GM19043 (cell line): ENCODE results near the gene CGNL1.

ENCODE experiments used
- ATAC-seq: cut with Tn5 transposase; IDR thresholded peaks from one replicate; pipeline ENCODE4 v1.9.1; 2021; ENCODE audit warnings: low read depth; ENCODE audit not compliant: unreplicated experiment

Gene CGNL1

DNA sequence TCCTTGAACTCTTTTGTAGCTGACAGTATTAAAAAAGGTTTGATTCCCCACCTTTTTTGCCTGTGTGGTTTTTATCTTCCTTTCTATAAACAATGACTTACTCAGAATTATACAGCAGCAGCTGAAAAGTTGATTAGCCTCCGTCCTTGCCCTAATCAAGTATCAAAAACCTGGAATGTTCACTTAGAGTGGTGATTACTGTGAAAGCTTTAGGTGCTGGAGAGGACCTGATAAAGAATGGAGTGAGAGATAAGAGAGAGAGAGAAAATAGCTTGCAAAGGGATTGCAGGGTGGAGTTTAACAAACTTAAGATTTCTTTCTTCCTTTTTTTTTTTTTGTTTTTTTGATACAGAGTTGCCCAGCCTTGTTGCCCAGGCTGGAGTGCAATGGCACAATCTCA is 6.7 kb downstream of the CGNL1 start:
- no peak for ATAC-seq

- ATAC-seq = no peak
Observed at GRCh38 chr15:57384024-57384423, 7.7 kb downstream of the CGNL1 start.

DNA sequence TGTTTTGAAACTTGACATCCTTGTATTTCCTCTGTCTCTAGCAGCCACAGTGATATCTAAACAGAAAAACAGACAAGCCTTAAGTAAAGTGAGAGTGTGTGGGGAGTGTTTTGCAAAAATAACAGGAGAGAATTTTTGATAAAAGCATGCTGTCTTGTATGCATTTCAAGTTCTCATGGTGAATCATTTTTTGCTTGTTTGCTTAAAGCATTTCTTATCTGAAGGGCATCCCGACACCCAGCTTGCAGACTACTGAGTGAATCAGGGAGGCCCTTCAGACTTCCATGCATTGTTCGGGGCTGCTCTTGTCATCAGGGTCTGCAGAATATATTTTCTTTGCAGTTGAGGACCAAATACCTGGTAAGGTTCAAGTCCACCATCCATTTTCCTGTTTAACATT is 8.5 kb downstream of the CGNL1 start:
- ATAC-seq = no peak

DNA sequence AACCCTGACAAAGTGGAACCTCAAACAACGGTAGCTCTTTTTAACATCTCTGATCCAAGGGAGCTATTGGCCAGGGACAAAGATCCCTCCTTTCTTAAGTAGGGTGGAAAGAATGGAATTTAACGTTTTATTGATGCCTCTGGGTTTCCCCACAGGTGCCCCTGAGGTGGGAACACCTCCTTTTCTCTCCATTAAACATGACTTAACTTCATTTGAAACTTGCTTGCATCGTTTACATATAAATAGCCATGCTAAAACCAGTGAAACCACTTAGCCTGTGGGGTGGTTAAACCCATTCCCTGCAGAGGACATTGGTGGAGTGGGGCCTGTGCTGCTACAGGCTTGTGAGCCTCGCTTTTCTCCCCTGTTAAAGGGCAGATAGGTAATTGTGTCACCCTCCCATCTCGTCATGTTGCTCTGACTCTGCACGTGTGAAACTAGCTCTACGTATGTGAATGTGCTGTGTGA is 9.7 kb downstream of the CGNL1 start:
- no peak for ATAC-seq

GRCh38 chr15:57386976-57387375 is 10.7 kb downstream of the CGNL1 start:
- ATAC-seq = no peak

DNA sequence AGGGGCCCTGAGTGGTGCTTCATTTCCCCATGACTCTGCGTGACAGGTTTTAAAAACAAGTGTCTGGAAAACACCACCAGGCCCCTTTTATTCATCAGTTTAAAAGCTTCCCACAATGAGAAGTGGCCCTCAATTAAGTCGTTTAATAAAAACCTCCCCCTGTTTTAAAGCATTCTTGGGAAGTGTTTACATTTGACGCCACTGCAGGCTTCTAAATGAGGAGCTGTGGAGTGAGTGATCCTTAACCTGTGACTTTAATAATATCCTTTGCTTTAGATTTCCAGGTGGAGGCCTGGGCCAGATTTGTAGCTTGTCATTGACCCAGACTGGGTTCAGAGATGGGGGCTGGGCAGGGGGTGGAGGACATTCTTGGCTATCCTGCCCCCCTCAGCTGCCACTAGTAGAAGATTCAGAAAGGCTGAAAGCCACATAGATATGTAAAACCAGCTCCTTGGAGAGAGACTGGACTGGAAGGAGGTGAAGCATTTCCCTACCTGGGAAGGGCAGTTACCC is 11.3 kb downstream of the CGNL1 start:
- ATAC-seq = no peak

DNA sequence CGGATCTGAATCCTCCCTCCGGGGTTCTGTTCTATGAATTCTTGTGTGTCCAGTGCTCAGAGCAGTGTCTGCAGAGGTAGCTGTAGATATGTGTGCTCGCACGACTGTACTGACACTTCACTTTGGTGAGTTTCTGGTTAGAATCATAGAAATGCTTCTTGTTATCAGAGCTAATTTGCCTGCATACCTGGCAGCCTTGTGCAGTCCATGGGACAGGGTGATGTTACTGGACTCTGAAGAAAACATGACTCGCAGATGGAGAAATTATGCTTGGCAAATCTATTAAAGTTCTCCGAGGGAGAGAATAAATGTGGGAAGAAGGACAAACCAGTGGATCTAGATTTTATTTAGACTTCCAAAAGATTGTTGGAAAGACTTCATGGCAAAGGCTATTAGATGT is 12.2 kb downstream of the CGNL1 start:
- no peak for ATAC-seq

DNA sequence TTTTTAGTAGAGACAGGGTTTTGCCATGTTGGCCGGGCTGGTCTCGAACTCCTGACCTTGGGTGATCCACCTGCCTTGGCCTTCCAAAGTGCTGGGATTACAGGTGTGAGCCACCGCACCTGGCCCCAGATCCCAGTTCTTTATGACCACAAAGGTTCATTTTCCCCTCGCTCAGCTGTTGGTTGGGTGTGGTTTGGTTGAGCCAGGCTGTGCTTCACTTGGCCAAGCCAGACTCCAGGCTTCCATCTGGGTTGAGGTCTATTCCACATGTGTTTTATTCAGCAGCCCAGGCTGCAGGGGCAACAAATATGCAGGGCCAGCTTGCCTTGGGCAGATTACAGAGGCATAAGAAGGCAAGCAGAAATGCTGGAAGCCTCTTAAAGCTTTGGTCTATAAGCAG is 13.7 kb downstream of the CGNL1 start:
- ATAC-seq = no peak

DNA sequence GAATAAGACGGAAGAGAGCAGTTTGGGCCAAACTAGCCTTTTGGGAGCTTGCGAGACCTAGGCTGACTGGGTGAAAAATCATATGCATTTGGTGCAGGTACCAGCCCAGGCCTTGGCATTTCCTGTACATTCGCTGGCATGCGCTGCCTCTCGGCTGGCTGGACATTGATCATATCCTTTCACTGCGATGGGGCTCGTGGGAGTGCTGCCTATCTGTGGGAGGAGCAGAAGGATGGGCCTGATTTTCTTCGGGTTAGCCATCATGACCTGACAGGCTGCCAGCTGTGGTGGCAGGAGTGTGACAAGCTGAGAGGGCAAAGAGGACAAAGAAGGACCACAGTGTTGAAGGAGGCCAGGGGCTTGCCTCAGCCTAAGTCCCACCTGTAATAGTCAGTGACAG is 14.3 kb downstream of the CGNL1 start:
- no peak for ATAC-seq

DNA sequence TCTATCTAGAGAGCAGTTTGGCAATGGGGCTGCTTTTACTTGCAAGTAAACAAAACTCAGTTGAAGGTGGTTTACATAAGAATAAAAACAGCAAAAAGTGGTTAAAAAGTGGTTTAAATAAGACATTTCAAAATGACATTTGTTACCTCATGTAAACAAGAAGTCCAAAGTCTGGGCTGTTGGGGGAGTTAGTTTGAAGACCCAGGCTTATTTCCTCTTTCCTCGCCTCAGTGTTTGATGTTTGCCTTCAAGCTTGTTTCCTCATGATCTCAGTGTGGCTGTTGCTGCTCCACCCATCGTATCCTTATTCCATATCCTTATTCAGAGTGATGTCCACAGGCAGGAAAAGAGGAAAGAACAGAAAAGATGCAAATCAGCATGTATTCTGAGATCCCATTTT is 15.2 kb downstream of the CGNL1 start:
- no peak for ATAC-seq

- no peak for ATAC-seq
Observed at GRCh38 chr15:57393061-57393460, 16.8 kb downstream of the CGNL1 start.

- no peak for ATAC-seq
Observed at GRCh38 chr15:57395292-57395691, 19.0 kb downstream of the CGNL1 start.

- no peak for ATAC-seq
Observed at GRCh38 chr15:57398336-57398735, 22.0 kb downstream of the CGNL1 start.

GRCh38 chr15:57401546-57401945 is 25.2 kb downstream of the CGNL1 start:
- ATAC-seq = no peak

- ATAC-seq = no peak
Observed at GRCh38 chr15:57403017-57403416, 26.7 kb downstream of the CGNL1 start.

DNA sequence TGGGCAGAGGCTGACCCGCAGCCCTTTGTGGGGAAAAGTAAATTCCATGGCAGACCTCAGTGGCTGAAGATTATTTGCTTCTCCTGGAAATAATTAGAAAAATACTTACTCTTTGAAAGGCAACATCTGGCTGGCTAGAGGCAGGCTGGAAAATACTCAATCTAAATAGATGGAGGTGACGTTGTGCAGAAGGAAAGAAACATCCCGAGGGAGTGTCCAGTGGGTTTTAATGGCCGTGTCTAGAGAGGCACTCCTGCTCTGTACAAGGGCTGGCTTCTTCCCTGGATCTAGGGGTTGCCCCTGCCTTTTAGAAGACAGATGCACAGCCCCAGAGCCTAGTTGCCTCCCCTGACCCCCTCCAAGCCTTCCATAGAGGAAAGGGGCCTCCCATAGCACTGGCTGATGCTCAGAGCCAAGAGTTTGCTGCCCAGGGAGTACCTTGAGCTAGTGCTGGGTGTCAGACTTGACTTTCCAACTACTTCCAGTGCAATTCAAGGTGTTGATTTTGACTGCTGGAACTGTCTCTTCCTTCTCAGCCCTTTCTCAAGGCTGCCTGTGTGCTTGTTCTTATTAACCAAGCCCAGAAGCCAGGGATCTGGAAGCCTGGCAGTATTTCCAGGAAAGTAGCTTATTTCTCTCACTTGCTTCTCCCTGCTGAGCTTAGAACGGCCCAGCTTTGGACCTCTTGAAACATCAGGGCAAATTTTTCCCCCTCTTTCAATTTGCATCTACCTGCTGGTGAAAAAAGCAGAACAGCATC is 27.4 kb downstream of the CGNL1 start:
- no peak for ATAC-seq

- no peak for ATAC-seq
Observed at GRCh38 chr15:57405133-57405532, 28.8 kb downstream of the CGNL1 start.

GRCh38 chr15:57406062-57406772 is 29.9 kb downstream of the CGNL1 start:
- ATAC-seq = no peak

DNA sequence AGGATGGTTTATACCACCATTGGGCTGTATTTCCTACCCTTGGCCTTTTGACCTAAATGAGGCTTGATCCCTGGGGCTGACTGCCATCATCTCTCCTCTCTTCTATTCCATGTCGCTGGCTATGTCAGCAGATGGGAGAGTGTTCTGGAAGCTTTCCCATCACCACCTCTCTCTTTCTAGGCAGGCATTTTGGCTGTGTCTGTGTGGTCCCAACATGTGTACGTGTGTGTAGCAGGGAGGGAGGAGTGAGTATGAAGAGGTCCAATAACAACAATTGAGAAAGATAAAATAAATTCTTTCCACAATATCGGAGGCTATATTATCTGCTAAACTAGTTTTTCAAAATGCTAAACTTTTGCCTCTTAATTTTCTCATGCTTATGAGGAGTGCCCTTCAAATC is 34.1 kb downstream of the CGNL1 start:
- ATAC-seq = no peak

DNA sequence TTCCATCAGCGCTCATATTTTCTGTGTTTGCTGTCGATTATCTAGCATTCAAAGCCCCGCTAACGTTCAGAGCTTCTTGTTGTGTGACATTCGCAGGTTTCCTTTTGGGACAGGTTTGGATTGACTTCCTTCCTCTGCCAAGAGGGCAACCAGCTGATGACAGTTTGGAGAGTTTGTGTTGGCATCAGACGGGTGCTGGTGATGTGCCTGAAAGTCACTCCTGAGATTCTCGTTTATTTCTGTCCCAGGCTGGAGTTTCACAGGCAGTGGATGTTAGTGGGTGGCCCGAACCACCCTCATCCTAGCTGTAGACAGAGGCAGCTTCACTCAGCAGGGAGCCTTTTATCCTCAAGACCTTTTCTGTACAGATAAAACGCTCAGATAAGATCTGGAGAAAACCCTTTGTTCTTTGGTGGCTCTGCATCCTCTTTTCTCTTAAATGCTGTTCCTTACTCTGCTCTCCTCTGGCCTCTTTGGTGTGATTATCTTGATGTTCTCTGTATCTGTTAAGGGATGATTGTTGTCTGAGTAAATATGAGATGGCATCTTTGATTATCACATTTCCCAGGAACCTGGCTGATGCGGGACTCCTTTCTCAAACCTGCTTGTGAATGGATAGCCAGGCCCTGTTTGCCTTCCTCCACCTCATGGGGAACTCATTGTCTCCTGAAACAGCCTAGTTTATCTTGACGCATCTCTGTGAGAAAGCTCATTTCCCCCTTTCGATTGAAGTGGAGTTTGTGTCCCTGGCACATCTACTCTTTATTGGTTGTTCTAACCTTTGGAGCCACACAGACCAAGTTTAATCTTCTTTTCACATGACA is 35.9 kb downstream of the CGNL1 start:
- no peak for ATAC-seq

GRCh38 chr15:57415602-57416001 is 39.3 kb downstream of the CGNL1 start:
- no peak for ATAC-seq
